GM12878 (cell line): ENCODE results near the gene FAM217B. TPM values are rescaled to one million over a fixed set of nuclear protein-coding genes. Genes with fewer than 3 reads are reported as not detected.

Experiments used
- ASH2L ChIP-seq: fragments of 300-600, 200-600 bp; sonication (generic); IDR thresholded peaks from 2 replicates; pipeline ENCODE4 v1.6.1; 2017; ENCODE audit warnings: low read depth, mild to moderate bottlenecking, borderline replicate concordance
- GATAD2B ChIP-seq: fragments of 450-650 bp; conservative IDR thresholded peaks from 2 replicates; pipeline ENCODE4 v1.6.1; 2017; ENCODE audit warnings: low read depth, mild to moderate bottlenecking, moderate library complexity
- HDAC6 ChIP-seq: fragments of 200-600 bp; sonication (generic); IDR thresholded peaks from one replicate; pipeline ENCODE4 v1.8.0; 2017; ENCODE audit warnings: antibody characterized with exemption; ENCODE audit not compliant: unreplicated experiment
- MTA2 ChIP-seq: fragments of 450-650 bp; IDR thresholded peaks from 2 replicates; pipeline ENCODE4 v1.6.1; 2016; ENCODE audit warnings: low read depth, mild to moderate bottlenecking, moderate library complexity
- MYC ChIP-seq: IDR thresholded peaks from 2 replicates; pipeline ENCODE4 v1.6.1; 2011; ENCODE audit warnings: mild to moderate bottlenecking, low read length, moderate library complexity, inconsistent platforms; ENCODE audit not compliant: insufficient read depth, insufficient replicate concordance, insufficient read length, severe bottlenecking
- NFXL1 ChIP-seq: fragments of 450-650 bp; IDR thresholded peaks from 2 replicates; pipeline ENCODE4 v1.6.1; 2017; ENCODE audit warnings: antibody characterized with exemption, mild to moderate bottlenecking, borderline replicate concordance
- POLR2A ChIP-seq: IDR thresholded peaks from 2 replicates; pipeline ENCODE4 v1.6.1; 2011; ENCODE audit warnings: low read depth, mild to moderate bottlenecking, low read length
- SPI1 ChIP-seq: IDR thresholded peaks from 2 replicates; pipeline ENCODE4 v1.6.1; 2011; ENCODE audit warnings: low read depth, mild to moderate bottlenecking, low read length, moderate library complexity, borderline replicate concordance; ENCODE audit not compliant: insufficient read depth
- SREBF2 ChIP-seq: IDR thresholded peaks from 2 replicates; pipeline ENCODE4 v1.6.1; 2012; ENCODE audit warnings: mild to moderate bottlenecking, low read length
- ZBED1 ChIP-seq: IDR thresholded peaks from 2 replicates; pipeline ENCODE4 v1.6.1; 2016; ENCODE audit warnings: borderline replicate concordance
- ZNF207 ChIP-seq: fragments of 450-650 bp; IDR thresholded peaks from 2 replicates; pipeline ENCODE4 v1.6.1; 2014; ENCODE audit warnings: antibody characterized with exemption, mild to moderate bottlenecking, borderline replicate concordance
- ZNF384 ChIP-seq: IDR thresholded peaks from 2 replicates; pipeline ENCODE4 v1.6.1; 2012; ENCODE audit warnings: low read depth, mild to moderate bottlenecking, low read length, improper control_type of control experiment, borderline replicate concordance
- ZNF592 ChIP-seq: fragments of 450-650 bp; IDR thresholded peaks from 2 replicates; pipeline ENCODE4 v1.6.1; 2017; ENCODE audit warnings: mild to moderate bottlenecking, moderate library complexity
- polyA plus RNA-seq, 11 experiments: library from polyadenylated mRNA; depleted of rRNA in 4 of 11; unstranded in 6 of 11; stranded (reverse) in 5 of 11; fragments of >200 nt; fragmentation: Nextera tagmentation in 4 of 11; fragmentation: Illumina TruSeq in 1 of 11; extraction: Ambion mirVana in 4 of 11; extraction: Trizol in 1 of 11; gene quantifications; 1 replicate in 1 of 11; 2 replicates in 10 of 11; pipeline versions ENCODE4 v1.2.1 to v1.2.3, GENCODE V29; 2011 to 2016; ENCODE audit warnings: inconsistent platforms in 2 of 11, missing spikeins in 2 of 11, low read depth in 1 of 11
- total RNA-seq, 4 experiments: library from RNA; depleted of rRNA in 3 of 4; stranded (reverse); fragments of >200 nt in 3 of 4; fragmentation: Illumina TruSeq in 1 of 4; extraction: Trizol in 1 of 4; gene quantifications; 2 replicates each; pipeline versions ENCODE4 v1.2.1 to v1.2.3, GENCODE V29; 2013 to 2021
- TF ChIP-seq, protein P1 (sequence below): IDR thresholded peaks from 2 replicates; pipeline ENCODE4 v1.6.1; 2012; ENCODE audit warnings: low read depth, low read length, improper control_type of control experiment
- TF ChIP-seq, protein P2 (sequence below): IDR thresholded peaks from 2 replicates; pipeline ENCODE4 v1.6.1; 2012; ENCODE audit warnings: low read length, inconsistent platforms
- TF ChIP-seq, protein P3 (sequence below): fragments of 450-650 bp; conservative IDR thresholded peaks from 2 replicates; pipeline ENCODE4 v1.6.1; 2017; ENCODE audit warnings: mild to moderate bottlenecking, moderate library complexity
- TF ChIP-seq, protein P4 (sequence below): fragments of 450-650 bp; IDR thresholded peaks from 2 replicates; pipeline ENCODE4 v1.6.1; 2017; ENCODE audit warnings: borderline replicate concordance

The FAM217B gene
- total and polyA plus RNA-seq, 10 of the 15 experiments (the other 5 are each of a cell fraction or from before 2014, with no cell fraction given): 6.3 to 18.3 (median 10.6) TPM

GRCh38 chr20:59940129-59940955 is at the start of gene FAM217B, which contains the start of gene PPP1R3D (continued):
- no peak for TF ChIP-seq SREBF2
- TF ChIP-seq POLR2A: peak; percentile 89
- TF ChIP-seq ZNF207: no peak; the same call in 1 of the 2 replicates
- TF ChIP-seq ZNF592: no peak
- TF ChIP-seq NFXL1: peak; percentile 50; the same call in 1 of the 2 replicates
- TF ChIP-seq ZNF384: no peak
- TF ChIP-seq, protein P1, sequence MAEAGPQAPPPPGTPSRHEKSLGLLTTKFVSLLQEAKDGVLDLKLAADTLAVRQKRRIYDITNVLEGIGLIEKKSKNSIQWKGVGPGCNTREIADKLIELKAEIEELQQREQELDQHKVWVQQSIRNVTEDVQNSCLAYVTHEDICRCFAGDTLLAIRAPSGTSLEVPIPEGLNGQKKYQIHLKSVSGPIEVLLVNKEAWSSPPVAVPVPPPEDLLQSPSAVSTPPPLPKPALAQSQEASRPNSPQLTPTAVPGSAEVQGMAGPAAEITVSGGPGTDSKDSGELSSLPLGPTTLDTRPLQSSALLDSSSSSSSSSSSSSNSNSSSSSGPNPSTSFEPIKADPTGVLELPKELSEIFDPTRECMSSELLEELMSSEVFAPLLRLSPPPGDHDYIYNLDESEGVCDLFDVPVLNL: no peak
- TF ChIP-seq HDAC6: no peak
- TF ChIP-seq, protein P2, sequence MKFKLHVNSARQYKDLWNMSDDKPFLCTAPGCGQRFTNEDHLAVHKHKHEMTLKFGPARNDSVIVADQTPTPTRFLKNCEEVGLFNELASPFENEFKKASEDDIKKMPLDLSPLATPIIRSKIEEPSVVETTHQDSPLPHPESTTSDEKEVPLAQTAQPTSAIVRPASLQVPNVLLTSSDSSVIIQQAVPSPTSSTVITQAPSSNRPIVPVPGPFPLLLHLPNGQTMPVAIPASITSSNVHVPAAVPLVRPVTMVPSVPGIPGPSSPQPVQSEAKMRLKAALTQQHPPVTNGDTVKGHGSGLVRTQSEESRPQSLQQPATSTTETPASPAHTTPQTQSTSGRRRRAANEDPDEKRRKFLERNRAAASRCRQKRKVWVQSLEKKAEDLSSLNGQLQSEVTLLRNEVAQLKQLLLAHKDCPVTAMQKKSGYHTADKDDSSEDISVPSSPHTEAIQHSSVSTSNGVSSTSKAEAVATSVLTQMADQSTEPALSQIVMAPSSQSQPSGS: no peak
- TF ChIP-seq GATAD2B: peak; percentile 61; the same call in 1 of the 2 replicates
- TF ChIP-seq, protein P3, sequence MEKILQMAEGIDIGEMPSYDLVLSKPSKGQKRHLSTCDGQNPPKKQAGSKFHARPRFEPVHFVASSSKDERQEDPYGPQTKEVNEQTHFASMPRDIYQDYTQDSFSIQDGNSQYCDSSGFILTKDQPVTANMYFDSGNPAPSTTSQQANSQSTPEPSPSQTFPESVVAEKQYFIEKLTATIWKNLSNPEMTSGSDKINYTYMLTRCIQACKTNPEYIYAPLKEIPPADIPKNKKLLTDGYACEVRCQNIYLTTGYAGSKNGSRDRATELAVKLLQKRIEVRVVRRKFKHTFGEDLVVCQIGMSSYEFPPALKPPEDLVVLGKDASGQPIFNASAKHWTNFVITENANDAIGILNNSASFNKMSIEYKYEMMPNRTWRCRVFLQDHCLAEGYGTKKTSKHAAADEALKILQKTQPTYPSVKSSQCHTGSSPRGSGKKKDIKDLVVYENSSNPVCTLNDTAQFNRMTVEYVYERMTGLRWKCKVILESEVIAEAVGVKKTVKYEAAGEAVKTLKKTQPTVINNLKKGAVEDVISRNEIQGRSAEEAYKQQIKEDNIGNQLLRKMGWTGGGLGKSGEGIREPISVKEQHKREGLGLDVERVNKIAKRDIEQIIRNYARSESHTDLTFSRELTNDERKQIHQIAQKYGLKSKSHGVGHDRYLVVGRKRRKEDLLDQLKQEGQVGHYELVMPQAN: peak; percentile 50
- TF ChIP-seq MYC: peak; percentile 41
- no peak for TF ChIP-seq ZBED1
- TF ChIP-seq, protein P4, sequence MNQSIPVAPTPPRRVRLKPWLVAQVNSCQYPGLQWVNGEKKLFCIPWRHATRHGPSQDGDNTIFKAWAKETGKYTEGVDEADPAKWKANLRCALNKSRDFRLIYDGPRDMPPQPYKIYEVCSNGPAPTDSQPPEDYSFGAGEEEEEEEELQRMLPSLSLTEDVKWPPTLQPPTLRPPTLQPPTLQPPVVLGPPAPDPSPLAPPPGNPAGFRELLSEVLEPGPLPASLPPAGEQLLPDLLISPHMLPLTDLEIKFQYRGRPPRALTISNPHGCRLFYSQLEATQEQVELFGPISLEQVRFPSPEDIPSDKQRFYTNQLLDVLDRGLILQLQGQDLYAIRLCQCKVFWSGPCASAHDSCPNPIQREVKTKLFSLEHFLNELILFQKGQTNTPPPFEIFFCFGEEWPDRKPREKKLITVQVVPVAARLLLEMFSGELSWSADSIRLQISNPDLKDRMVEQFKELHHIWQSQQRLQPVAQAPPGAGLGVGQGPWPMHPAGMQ: no peak
- peak; percentile 17; the same call in 1 of the 2 replicates for TF ChIP-seq SPI1
- TF ChIP-seq MTA2: peak; percentile 34
- TF ChIP-seq ASH2L: 0 out of 2 replicates have a peak, but pooled peaks have one; percentile 66
